ENCODE results near the gene GIN1.
"Not testable (repeated sequence)": the region's sequence is repeated elsewhere in the genome, so short reads cannot be mapped to it uniquely, and the experiment has no call there.

GIN1 gene, protein sequence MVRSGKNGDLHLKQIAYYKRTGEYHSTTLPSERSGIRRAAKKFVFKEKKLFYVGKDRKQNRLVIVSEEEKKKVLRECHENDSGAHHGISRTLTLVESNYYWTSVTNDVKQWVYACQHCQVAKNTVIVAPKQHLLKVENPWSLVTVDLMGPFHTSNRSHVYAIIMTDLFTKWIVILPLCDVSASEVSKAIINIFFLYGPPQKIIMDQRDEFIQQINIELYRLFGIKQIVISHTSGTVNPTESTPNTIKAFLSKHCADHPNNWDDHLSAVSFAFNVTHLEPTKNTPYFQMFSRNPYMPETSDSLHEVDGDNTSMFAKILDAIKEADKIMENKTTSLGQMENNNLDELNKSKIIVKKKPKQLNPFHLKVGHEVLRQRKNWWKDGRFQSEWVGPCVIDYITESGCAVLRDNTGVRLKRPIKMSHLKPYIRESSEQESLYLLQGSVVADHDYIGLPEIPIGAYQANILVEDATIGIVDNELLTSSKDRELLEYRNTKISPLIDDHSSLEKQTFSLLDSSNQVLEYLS

DNA sequence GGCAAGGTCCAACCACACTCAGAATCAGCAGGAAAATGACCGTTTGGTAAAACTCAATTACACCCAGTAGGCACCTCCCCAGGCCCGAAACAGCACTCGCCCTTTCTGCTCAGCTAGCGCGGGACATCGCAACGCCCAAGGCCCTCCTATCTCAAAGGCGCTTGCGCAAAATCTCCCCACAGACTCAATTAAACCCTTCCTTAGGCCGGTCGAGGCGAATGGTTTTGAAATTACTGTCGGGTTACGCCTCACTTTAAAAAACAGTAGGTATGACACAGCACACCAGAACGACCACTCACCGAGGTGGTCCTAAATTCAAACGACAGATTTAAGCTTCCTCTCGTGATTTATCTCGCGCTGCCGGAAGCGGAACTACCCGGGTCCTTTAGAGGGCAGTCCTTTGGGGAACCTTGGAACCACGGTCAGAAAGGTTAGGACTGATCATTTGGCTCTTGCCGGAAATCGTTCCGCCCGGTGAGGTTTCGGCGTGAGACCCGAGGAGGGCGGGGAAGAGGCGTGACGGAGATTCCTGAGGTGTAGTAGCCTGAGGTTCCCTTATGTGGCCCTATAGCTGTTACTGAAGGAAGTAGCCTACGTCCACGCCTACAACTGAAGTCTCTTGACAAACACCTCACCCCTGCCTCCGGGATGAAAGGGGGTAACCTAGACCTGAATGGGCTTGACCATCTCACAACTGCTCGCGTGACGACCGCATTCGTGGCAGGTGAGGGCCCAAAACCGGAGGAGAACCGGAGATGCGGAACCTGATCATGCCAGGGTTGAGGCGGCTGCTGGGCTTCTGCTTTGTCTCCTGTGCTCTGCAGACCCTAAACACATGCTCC lies at the start of gene GIN1, which contains the start of gene PPIP5K2:
GIN1 (minus strand) TSS at position 374 of the 842 bp plus-strand sequence. CDS start 11,431 bp downstream, outside the sequence.
PPIP5K2 (plus strand) TSS at position 537 of the 842 bp plus-strand sequence. CDS start 9,289 bp downstream, outside the sequence.
- H3K36me3 ChIP-seq (ENCODE audit: control insufficient read depth, insufficient read depth, low read length) = no peaks in the 10 kb centered on the region
- no peaks in the 10 kb centered on the region for H3K27me3 ChIP-seq (ENCODE audit: control insufficient read depth, insufficient read depth, low read length)
- H3K9ac ChIP-seq (ENCODE audit: low read length) = peak within 1 kb of the TSS; percentile 91
- H3K4me1 ChIP-seq (ENCODE audit: control insufficient read depth, insufficient read depth, low read length) = no peaks in the 10 kb centered on the region
- H3K9me3 ChIP-seq (ENCODE audit: control insufficient read depth, low read length) = no peaks in the 10 kb centered on the region
- peak within 1 kb of the TSS; percentile 81 for H3K4me3 ChIP-seq (ENCODE audit: low read length)

DNA sequence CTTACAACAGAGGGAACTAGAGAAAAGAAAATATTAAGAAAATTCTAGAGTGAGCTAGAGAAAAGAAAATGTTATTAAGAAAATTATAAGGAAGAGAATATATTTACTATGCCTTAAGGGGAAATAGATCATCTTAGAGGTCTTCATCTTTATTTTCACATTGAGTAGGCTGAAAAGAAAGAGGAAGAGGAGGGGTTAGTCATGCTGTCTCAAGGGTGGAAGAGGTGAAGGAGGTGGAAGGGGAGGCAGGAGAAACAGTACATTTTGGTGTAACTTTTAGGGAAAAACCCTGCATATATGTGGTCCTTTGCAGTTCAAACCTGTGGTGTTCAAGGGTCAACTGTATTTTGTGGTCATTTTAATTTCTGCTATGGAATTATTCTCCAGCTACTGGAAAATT lies 46.8 kb upstream of the GIN1 start:
- H3K9me3 ChIP-seq (ENCODE audit: control insufficient read depth, low read length) = no peaks in the 10 kb centered on the region
- H3K36me3 ChIP-seq (ENCODE audit: control insufficient read depth, insufficient read depth, low read length) = no peaks in the 10 kb centered on the region
- H3K4me3 ChIP-seq (ENCODE audit: low read length) = no peak overlapping the region
- no peaks in the 10 kb centered on the region for H3K4me1 ChIP-seq (ENCODE audit: control insufficient read depth, insufficient read depth, low read length)
- no peaks in the 10 kb centered on the region for H3K27me3 ChIP-seq (ENCODE audit: control insufficient read depth, insufficient read depth, low read length)
- H3K9ac ChIP-seq (ENCODE audit: low read length) = no peak overlapping the region

DNA sequence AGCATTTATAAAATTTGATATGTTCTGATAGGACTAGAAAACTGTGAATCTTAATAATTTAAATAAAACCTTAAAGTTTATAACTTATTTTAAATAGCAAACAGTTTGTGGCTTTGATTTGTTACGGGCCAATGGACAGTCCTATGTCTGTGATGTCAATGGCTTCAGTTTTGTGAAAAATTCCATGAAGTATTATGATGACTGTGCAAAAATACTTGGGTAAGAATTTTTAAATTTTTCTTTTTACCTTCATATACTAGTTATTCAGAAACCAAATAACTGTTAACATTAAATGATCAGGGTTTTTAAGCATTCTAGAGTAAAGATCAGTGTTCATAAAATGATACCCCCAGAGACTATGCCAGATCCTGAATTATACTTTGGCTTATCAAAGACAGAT lies 31.2 kb upstream of the GIN1 start:
- Histone ChIP-seq H3K4me3 (ENCODE audit: low read length) (no peak overlapping the region), H3K4me1 (ENCODE audit: control insufficient read depth, insufficient read depth, low read length) (no peaks in the 10 kb centered on the region), H3K36me3 (ENCODE audit: control insufficient read depth, insufficient read depth, low read length) (no peaks in the 10 kb centered on the region), H3K9ac (ENCODE audit: low read length) (no peak overlapping the region), H3K9me3 (ENCODE audit: control insufficient read depth, low read length) (no peaks in the 10 kb centered on the region), H3K27me3 (ENCODE audit: control insufficient read depth, insufficient read depth, low read length) (no peaks in the 10 kb centered on the region)

DNA sequence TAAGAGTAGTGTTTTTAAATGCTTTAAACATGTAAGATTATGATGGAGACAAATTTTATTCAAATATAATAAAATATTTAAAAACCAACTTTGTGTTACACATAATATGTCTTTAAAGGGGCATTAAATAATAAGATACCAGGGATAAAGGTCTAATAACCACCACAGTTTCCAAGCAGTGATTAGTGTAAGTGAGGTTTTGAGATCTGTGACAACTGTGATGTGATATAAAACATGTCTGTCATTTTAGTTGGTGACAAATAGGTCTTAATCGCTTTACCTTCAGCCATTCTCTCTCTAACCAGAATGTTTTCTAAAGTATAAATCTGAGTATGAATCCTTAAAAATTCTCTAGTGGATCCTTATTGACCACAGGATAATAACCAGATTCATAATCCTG lies 28.3 kb upstream of the GIN1 start:
- H3K27me3 ChIP-seq (ENCODE audit: control insufficient read depth, insufficient read depth, low read length) = no peaks in the 10 kb centered on the region
- no peak overlapping the region for H3K9ac ChIP-seq (ENCODE audit: low read length)
- H3K4me1 ChIP-seq (ENCODE audit: control insufficient read depth, insufficient read depth, low read length) = no peaks in the 10 kb centered on the region
- no peaks in the 10 kb centered on the region for H3K9me3 ChIP-seq (ENCODE audit: control insufficient read depth, low read length)
- H3K36me3 ChIP-seq (ENCODE audit: control insufficient read depth, insufficient read depth, low read length) = no peaks in the 10 kb centered on the region
- H3K4me3 ChIP-seq (ENCODE audit: low read length) = no peak overlapping the region

DNA sequence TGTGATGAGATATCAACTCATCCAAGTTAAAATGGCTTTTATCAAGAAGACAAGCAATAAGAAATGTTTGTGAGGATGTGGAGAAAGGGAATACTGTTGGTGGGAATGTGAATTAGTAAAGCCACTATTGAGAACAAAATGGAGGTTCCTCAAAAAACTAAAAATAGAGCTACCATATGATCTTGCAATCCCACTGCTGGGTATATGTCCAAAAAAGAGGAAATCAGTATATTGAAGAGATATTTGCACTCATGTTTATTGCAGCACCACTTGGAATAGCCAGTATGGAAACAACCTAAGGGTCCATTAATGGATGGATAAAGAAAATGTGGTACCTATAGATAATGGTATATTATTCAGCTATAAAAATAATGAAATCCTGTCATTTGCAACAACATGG lies 25.3 kb upstream of the GIN1 start:
- Histone ChIP-seq H3K27me3 (ENCODE audit: control insufficient read depth, insufficient read depth, low read length) (no peaks in the 10 kb centered on the region), H3K4me1 (ENCODE audit: control insufficient read depth, insufficient read depth, low read length) (no peaks in the 10 kb centered on the region), H3K4me3 (ENCODE audit: low read length) (no peak overlapping the region), H3K9ac (ENCODE audit: low read length) (no peak overlapping the region), H3K36me3 (ENCODE audit: control insufficient read depth, insufficient read depth, low read length) (no peaks in the 10 kb centered on the region), H3K9me3 (ENCODE audit: control insufficient read depth, low read length) (no peaks in the 10 kb centered on the region)

DNA sequence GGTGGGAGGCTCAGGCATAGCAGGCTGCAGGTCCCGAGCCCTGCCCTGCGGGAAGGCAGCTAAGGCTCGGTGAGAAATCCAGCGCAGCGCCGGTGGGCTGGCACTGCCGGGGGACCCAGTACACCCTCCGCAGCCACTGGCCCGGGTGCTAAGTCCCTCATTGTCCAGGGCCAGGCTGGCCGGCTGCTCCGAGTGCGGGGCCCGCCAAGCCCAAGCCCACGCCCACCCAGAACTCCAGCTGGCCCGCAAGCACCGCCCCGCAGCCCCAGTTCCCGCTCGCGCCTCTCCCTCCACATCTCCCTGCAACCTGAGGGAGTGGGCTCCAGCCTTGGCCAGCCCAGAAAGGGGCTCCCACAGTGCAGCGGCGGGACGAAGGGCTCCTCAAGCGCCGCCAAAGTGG lies 22.2 kb upstream of the GIN1 start:
- H3K36me3 ChIP-seq (ENCODE audit: control insufficient read depth, insufficient read depth, low read length); H3K4me1 ChIP-seq (ENCODE audit: control insufficient read depth, insufficient read depth, low read length); H3K27me3 ChIP-seq (ENCODE audit: control insufficient read depth, insufficient read depth, low read length); H3K9me3 ChIP-seq (ENCODE audit: control insufficient read depth, low read length); H3K4me3 ChIP-seq (ENCODE audit: low read length); H3K9ac ChIP-seq (ENCODE audit: low read length): not testable (repeated sequence)

DNA sequence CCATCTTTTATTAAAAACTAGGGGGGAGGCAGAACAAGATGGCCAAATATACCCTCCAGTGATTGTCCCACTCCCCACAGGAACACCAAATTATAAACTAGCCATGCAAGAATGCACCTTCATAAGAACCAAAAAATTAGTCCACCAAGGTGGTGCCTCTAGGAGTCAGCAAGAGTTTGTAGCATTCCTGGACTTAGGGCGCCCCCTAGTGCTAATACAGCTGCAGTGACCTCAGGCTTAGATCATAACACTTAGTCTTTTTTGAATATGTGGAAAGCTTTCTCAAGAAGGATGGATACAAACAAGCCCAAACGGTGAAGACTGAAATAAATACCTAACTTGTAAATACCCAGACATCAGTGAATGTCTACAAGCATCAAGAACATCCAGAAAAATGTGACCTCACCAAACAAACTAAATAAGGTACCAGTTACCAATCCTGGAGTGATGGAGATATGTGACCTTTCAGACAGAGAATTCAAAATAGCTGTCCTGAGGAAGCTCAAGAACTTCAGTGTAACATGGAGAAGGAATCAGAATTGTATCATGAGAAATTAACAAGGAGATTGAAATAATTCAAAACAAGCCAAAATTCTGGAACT lies 19.4 kb upstream of the GIN1 start:
- no peaks in the 10 kb centered on the region for H3K36me3 ChIP-seq (ENCODE audit: control insufficient read depth, insufficient read depth, low read length)
- H3K27me3 ChIP-seq (ENCODE audit: control insufficient read depth, insufficient read depth, low read length) = no peaks in the 10 kb centered on the region
- H3K9me3 ChIP-seq (ENCODE audit: control insufficient read depth, low read length) = no peaks in the 10 kb centered on the region
- no peaks in the 10 kb centered on the region for H3K4me1 ChIP-seq (ENCODE audit: control insufficient read depth, insufficient read depth, low read length)
- no peak overlapping the region for H3K9ac ChIP-seq (ENCODE audit: low read length)
- H3K4me3 ChIP-seq (ENCODE audit: low read length) = no peak overlapping the region

DNA sequence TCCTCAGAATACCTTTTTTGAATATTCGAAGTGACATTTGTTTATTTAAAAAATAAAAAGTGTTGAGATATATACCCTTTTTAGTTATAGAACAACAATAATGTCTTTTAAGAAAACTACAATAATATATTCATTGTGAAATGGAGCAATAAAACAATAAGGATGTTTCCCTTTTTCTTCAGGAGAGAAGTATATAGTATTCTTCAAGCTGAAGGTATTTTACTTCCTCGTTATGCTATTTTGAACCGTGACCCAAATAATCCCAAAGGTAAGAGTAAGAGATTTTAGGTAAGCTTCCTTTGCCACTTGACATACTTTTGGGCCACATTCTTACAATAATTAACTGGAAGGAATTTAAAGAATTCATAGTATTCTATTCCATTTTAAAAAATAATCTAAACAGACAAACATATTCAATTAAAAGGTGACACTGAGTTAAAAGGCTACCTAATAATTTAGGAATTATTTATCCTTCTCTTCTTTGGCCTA lies 18.3 kb upstream of the GIN1 start:
- Histone ChIP-seq H3K27me3 (ENCODE audit: control insufficient read depth, insufficient read depth, low read length) (no peaks in the 10 kb centered on the region), H3K36me3 (ENCODE audit: control insufficient read depth, insufficient read depth, low read length) (no peaks in the 10 kb centered on the region), H3K4me1 (ENCODE audit: control insufficient read depth, insufficient read depth, low read length) (no peaks in the 10 kb centered on the region), H3K4me3 (ENCODE audit: low read length) (no peak overlapping the region), H3K9ac (ENCODE audit: low read length) (no peak overlapping the region), H3K9me3 (ENCODE audit: control insufficient read depth, low read length) (no peaks in the 10 kb centered on the region)

DNA sequence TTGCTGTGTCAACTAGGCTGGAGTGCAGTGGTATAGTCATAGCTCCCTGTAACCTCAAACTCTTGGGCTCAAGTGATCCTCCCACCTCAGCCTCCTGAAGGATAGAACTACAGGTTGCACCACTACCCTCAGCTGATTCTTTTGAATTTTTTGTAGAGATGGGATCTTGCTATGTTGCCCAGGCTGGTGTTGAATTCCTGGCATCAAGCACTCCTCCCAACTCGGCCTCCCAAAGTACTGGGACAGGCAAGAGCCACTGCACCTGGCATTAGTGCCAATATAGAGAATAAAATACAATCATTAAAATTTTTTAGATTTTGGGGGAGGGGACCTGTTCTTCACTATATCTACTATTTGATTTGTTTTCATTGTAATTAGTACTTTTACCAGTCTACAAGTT lies 15.5 kb upstream of the GIN1 start:
- Histone ChIP-seq H3K4me3 (ENCODE audit: low read length) (no peak overlapping the region), H3K36me3 (ENCODE audit: control insufficient read depth, insufficient read depth, low read length) (no peaks in the 10 kb centered on the region), H3K9ac (ENCODE audit: low read length) (no peak overlapping the region), H3K9me3 (ENCODE audit: control insufficient read depth, low read length) (no peaks in the 10 kb centered on the region), H3K27me3 (ENCODE audit: control insufficient read depth, insufficient read depth, low read length) (no peaks in the 10 kb centered on the region), H3K4me1 (ENCODE audit: control insufficient read depth, insufficient read depth, low read length) (no peaks in the 10 kb centered on the region)

DNA sequence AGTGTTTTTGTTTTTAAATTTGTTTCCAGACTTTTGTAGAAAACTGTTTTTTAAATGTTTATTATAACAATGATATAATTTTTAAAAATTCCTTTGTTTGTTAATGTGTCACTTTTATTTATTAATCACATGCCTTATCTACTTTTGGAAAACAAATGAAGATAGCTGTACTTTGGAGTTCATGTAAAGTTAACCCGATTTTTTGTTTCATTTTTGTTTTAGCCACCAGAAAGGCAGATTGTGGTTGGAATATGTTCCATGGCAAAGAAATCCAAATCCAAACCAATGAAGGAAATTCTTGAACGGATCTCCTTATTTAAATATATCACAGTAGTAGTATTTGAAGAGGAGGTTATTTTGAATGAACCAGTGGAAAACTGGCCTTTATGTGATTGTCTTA lies 13.3 kb upstream of the GIN1 start:
- Histone ChIP-seq H3K36me3 (ENCODE audit: control insufficient read depth, insufficient read depth, low read length) (no peaks in the 10 kb centered on the region), H3K4me3 (ENCODE audit: low read length) (no peak overlapping the region)

DNA sequence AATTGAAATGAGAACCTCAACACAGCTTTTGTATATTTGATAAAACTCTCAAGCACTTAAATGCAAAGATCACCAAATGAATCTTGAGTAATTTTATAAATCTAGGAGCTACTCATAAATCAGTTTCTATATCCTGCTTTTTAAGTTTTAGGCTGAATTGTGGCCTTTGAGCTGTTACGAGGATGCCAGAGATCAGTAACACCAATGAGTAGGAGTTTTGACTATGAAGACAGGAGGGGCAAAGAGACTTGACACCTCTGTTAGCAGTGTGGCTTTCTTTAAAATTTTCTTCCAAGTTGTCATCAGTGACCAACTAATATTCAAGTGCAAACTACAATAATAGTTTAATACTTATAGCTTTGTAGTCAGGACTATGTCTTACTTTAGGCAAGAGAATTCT lies 12.7 kb upstream of the GIN1 start:
- Histone ChIP-seq H3K4me3 (ENCODE audit: low read length) (no peak overlapping the region), H3K9me3 (ENCODE audit: control insufficient read depth, low read length) (no peaks in the 10 kb centered on the region), H3K4me1 (ENCODE audit: control insufficient read depth, insufficient read depth, low read length) (no peaks in the 10 kb centered on the region), H3K36me3 (ENCODE audit: control insufficient read depth, insufficient read depth, low read length) (no peaks in the 10 kb centered on the region), H3K9ac (ENCODE audit: low read length) (no peak overlapping the region), H3K27me3 (ENCODE audit: control insufficient read depth, insufficient read depth, low read length) (no peaks in the 10 kb centered on the region)

More for the DNA sequence above, 13.3 kb upstream of the GIN1 start:
- H3K9me3 ChIP-seq (ENCODE audit: control insufficient read depth, low read length) = no peaks in the 10 kb centered on the region
- no peaks in the 10 kb centered on the region for H3K27me3 ChIP-seq (ENCODE audit: control insufficient read depth, insufficient read depth, low read length)
- H3K9ac ChIP-seq (ENCODE audit: low read length) = no peak overlapping the region
- no peaks in the 10 kb centered on the region for H3K4me1 ChIP-seq (ENCODE audit: control insufficient read depth, insufficient read depth, low read length)

Measured in mucosa of stomach (tissue), 1 donor.